ENCODE measurements around the gene CLCN6. TPM values are rescaled to one million over a fixed set of nuclear protein-coding genes. Genes with fewer than 3 reads are reported as not detected.

CLCN6 gene
- total and polyA plus RNA-seq, 2 of the 13 experiments (the other 11 are each of a cell fraction or from before 2014, with no cell fraction given), result 14.9 to 19.3 TPM

- Histone ChIP-seq H3K79me2 (ENCODE audit: insufficient read depth, low read length) (no peaks in the 10 kb centered on the region), H3K9me3 (ENCODE audit: low read length) (no peaks in the 10 kb centered on the region), H4K20me1 (ENCODE audit: insufficient read depth, low read length) (no peaks in the 10 kb centered on the region), H3K4me1 (ENCODE audit: insufficient read depth, low read length) (peaks cover 41% of the 10 kb centered on the region), H3K4me2 (ENCODE audit: low read depth, low read length) (no peak overlapping the region), H3K27me3 (ENCODE audit: control insufficient read depth in 1 of 2, insufficient read depth in 2 of 2, low read length in 2 of 2) (no peaks in the 10 kb centered on the region), H3K27ac (ENCODE audit: extremely low read length, insufficient read depth, low read length) (no peak overlapping the region), H3K4me3 (replicated peaks in 1 of 3; ENCODE audit: insufficient read depth in 1 of 3, low read depth in 2 of 3, low read length in 3 of 3) (no peak overlapping the region), H2AFZ (ENCODE audit: low read length) (no peak overlapping the region), H3K36me3 (replicated peaks in 1 of 2; ENCODE audit: control insufficient read depth in 1 of 2, insufficient read depth in 2 of 2, low read length in 2 of 2) (peaks cover 46 to 80% of the 10 kb centered on the region in 2 experiments), H3K9ac (ENCODE audit: insufficient read depth, low read depth, low read length) (no peak overlapping the region)
- intact Hi-C loops (cut with micrococcal nuclease; ENCODE audit: unreplicated experiment) (loop anchor here (2.0 kb wide), 1 partner anchor 129 kb away; no protein-coding TSS in a partner anchor), in situ Hi-C loops (cut with HindIII; ENCODE audit: extremely low pct_ligation_motif_present, low pct_unique_long_range_greater_than_20kb) (loop anchor here (10.0 kb wide), 1 partner anchor 127 kb away; no protein-coding TSS in a partner anchor)
- ATAC-seq (peak; percentile 6), DNase-seq (ENCODE audit: low spot score) (no peak), FAIRE-seq (no peak)
- ChIA-PET POLR2A (interaction anchor here (2.4 kb wide), 1 partner anchor 70 kb away, joined by 9 read pairs; no protein-coding TSS in a partner anchor), CTCF (ENCODE audit: low intra/inter-chr PET ratio, low total read pairs) (interaction anchor here (1.0 to 4.1 kb wide), 5 partner anchors 53 to 129 kb away, joined by 3 to 46 read pairs (median 15); no protein-coding TSS in a partner anchor)
- no TSS peak for BruUV-seq (replicated peaks)
- WGBS (ENCODE audit: low lambda C conversion rate), result 93% methylated on average over 11 of the region's 11 CpGs
- 0 out of 2 replicates have a peak, but pooled peaks have one; percentile 6 for TF ChIP-seq CHCHD3 (CRISPR knock-in tag; IDR thresholded peaks at IDR 0.05)
- 0 out of 4 replicates have a peak, but pooled peaks of 1 of the 2 experiments have one; percentile 10 for TF ChIP-seq POLR2A (IDR thresholded peaks at IDR 0.05; ENCODE audit: insufficient read depth in 1 of 2, low read depth in 2 of 2, low read length in 2 of 2)
- no peak for TF ChIP-seq DPF2 (CRISPR knock-in tag; IDR thresholded peaks at IDR 0.05; ENCODE audit: borderline replicate concordance, low read depth)
Observed at GRCh38 chr1:11837767-11838348, 31.9 kb downstream of the CLCN6 start.

- Histone ChIP-seq H3K79me2 (ENCODE audit: insufficient read depth, low read length) (no peaks in the 10 kb centered on the region), H3K4me2 (ENCODE audit: low read depth, low read length) (no peak overlapping the region), H3K36me3 (replicated peaks in 1 of 2; ENCODE audit: control insufficient read depth in 1 of 2, insufficient read depth in 2 of 2, low read length in 2 of 2) (peaks cover 41 to 76% of the 10 kb centered on the region in 2 experiments), H2AFZ (ENCODE audit: low read length) (no peak overlapping the region), H3K27me3 (ENCODE audit: control insufficient read depth in 1 of 2, insufficient read depth in 2 of 2, low read length in 2 of 2) (no peaks in the 10 kb centered on the region), H3K9me3 (ENCODE audit: low read length) (no peaks in the 10 kb centered on the region), H3K9ac (ENCODE audit: insufficient read depth, low read depth, low read length) (no peak overlapping the region), H4K20me1 (ENCODE audit: insufficient read depth, low read length) (no peaks in the 10 kb centered on the region), H3K27ac (ENCODE audit: extremely low read length, insufficient read depth, low read length) (no peak overlapping the region), H3K4me1 (ENCODE audit: insufficient read depth, low read length) (peaks cover 48% of the 10 kb centered on the region), H3K4me3 (replicated peaks in 1 of 3; ENCODE audit: insufficient read depth in 1 of 3, low read depth in 2 of 3, low read length in 3 of 3) (no peak overlapping the region)
- ChIA-PET CTCF (ENCODE audit: low intra/inter-chr PET ratio, low total read pairs) (interaction anchor here (1.0 to 4.1 kb wide), 6 partner anchors 52 to 128 kb away, joined by 3 to 46 read pairs (median 10); no protein-coding TSS in a partner anchor), POLR2A (interaction anchor here (2.4 kb wide), 1 partner anchor 69 kb away, joined by 9 read pairs; no protein-coding TSS in a partner anchor)
- FAIRE-seq (peak; percentile 65), ATAC-seq (peak; percentile 58), DNase-seq (ENCODE audit: low spot score) (peak; percentile 47)
- in situ Hi-C loops (cut with HindIII; ENCODE audit: extremely low pct_ligation_motif_present, low pct_unique_long_range_greater_than_20kb), result loop anchor here (10.0 kb wide), 1 partner anchor 126 kb away; no protein-coding TSS in a partner anchor
- no TSS peak for BruUV-seq (replicated peaks)
- intact Hi-C loops (cut with micrococcal nuclease; ENCODE audit: unreplicated experiment), result loop anchor here (2.0 kb wide), 1 partner anchor 128 kb away; no protein-coding TSS in a partner anchor
- WGBS (ENCODE audit: low lambda C conversion rate), result 70% methylated on average over 27 of the region's 40 CpGs
- no peak for TF ChIP-seq ZNF746 (CRISPR knock-in tag; IDR thresholded peaks at IDR 0.05)
- TF ChIP-seq SETDB1 (CRISPR knock-in tag; IDR thresholded peaks at IDR 0.05; ENCODE audit: borderline replicate concordance), result no peak
- TF ChIP-seq ZNF503 (CRISPR knock-in tag; IDR thresholded peaks at IDR 0.05), result no peak
- no peak for TF ChIP-seq TOE1 (CRISPR knock-in tag; IDR thresholded peaks at IDR 0.05)
- TF ChIP-seq TFAP4 (IDR thresholded peaks at IDR 0.05; ENCODE audit: borderline replicate concordance, low read depth), result no peak
- no peak for TF ChIP-seq ATF5 (CRISPR knock-in tag; IDR thresholded peaks at IDR 0.05; ENCODE audit: low read depth)
Observed at GRCh38 chr1:11838349-11839272, 32.6 kb downstream of the CLCN6 start.

Measured in HepG2 (cell line).